B cell (primary cell): ENCODE results near the gene PKIB.

Experiments
- CTCF ChIP-seq: fragments of 200-600 bp; IDR thresholded peaks from one replicate; pipeline ENCODE4 v1.8.0; 2022; ENCODE audit warnings: antibody characterized with exemption, mild to moderate bottlenecking
- EZH2 ChIP-seq: IDR thresholded peaks from 2 replicates; pipeline ENCODE4 v1.6.1; 2012; ENCODE audit warnings: borderline replicate concordance, low read depth, mild to moderate bottlenecking, moderate library complexity, low read length; ENCODE audit not compliant: insufficient read depth, poor library complexity, severe bottlenecking

DNA sequence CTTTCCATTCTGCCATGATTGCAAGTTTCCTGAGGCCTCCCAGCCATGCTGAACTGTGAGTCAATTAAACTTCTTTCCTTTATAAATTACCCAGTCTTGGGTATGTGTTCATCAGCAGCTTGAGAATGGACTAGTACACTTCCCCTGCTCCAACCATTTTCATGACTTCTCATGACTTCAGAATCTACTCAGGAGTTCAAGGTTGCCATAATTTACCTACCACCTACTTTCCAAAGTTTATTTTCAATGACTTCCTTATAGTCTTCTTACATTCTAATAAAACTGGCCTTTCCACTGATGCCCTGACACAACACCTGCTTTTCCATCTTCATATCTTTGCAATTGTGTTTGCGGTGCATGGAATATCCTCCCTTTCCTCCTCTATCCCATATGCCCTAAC, 31.2 kb upstream of the PKIB start:
- TF ChIP-seq CTCF = no peak
- TF ChIP-seq EZH2 = no peak
